Effector CD4-positive, alpha-beta T cell (primary cell): ENCODE results near the gene PGPEP1.
A peak's percentile ranks its signal among the peaks of the same experiment; 100 is the strongest.
"Not testable (repeated sequence)": the region's sequence is repeated elsewhere in the genome, so short reads cannot be mapped to it uniquely, and the experiment has no call there.

ENCODE experiments used
- DNase-seq: peaks from one replicate; pipeline ENCODE4 v3.0.0-alpha.2; 2020

Gene PGPEP1

DNA sequence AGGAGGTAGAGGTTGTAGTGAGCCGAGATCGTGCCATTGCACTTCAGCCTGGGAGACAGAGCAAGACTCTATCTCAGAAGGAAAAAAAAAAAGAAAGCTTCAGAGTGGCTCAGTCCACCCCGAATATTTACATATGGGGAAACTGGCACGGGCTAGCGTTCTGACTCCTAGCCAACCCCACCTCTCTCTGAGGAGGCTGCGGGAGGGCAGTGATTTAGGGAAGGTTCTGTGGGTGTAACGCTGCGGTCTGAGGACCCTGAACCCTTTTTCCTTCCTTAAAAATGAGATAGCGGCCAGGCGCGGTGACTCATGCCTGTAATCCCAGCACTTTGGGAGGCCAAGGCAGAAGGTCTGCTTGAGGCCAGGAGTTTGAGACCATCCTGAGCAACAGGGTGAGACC is 52.0 kb downstream of the PGPEP1 start:
- DNase-seq = no peak

DNA sequence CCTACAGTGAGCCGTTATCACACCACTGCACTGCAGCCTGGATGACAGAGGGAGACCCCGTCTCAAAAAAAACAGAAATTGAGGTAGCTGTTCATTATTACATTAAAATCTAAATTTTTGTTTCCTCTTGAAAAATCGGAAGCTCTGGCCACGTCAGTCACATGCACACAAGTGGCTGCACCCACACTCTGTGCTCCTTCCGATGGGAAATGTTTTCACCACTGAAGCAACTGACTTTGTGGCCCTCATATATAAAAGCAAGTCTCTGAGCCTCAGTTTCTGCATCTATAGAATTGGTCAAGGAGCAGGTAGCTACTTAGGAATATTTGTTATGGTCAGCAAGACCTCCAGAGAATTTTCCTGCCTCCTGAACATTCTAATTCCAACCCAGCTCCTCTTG is 52.5 kb downstream of the PGPEP1 start:
- DNase-seq = no peak

DNA sequence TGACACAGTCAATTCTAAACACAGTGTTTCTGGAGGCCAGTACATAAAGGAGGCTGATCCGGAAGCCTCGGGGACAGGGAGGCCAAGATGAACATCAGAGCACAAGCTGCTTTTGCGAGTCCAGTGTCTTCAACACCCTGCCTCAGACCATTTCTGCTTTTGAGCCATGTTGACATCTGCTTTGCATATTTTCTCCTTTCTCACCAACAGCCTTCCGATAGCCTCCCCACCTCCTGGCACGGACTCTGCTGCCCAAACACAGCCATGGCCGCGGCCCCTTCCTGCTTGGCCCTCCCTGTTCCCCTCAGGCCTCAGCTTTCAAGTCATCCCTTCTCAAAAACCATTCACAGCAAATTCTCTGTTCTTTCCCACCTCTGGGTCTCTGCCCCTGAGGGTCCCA is 53.4 kb downstream of the PGPEP1 start:
- DNase-seq = no peak

DNA sequence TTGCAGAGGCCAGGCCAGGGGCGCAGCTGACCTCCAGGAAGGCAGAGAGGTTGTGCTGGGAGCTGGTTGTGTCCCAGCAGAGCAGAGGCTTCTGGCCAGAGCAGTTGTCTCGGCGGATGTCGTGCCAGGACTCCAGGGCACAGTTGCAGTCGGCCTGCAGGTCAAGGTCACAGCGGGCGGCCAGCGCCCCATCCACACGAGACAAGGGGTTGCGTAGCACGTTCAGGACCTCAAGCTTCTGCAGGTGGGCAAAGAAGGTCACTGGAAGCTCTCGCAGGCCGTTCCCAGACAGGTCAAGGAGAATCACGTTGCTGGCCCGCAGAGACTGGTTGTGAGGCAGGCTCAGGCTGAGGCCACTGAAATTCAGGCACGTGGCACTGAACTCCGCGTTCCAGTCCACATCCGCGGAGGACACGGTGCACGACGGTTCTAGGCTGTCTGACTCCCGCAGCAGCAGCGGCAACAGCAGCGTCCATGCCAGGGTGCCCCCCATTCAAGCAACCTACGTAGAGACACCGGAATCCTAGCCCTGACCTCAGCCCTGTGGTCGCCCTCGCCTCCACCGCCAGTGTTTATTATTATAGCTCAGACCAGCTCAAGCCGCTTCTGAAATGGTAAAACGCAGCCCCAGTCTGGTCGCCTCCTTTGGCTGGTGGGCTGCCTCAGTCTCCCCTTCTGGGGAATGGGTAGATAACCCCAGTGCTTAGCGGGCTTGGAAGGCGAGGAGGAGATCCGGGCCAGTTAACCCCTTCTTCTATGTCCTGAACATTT is 56.3 kb downstream of the PGPEP1 start:
- DNase-seq = no peak

DNA sequence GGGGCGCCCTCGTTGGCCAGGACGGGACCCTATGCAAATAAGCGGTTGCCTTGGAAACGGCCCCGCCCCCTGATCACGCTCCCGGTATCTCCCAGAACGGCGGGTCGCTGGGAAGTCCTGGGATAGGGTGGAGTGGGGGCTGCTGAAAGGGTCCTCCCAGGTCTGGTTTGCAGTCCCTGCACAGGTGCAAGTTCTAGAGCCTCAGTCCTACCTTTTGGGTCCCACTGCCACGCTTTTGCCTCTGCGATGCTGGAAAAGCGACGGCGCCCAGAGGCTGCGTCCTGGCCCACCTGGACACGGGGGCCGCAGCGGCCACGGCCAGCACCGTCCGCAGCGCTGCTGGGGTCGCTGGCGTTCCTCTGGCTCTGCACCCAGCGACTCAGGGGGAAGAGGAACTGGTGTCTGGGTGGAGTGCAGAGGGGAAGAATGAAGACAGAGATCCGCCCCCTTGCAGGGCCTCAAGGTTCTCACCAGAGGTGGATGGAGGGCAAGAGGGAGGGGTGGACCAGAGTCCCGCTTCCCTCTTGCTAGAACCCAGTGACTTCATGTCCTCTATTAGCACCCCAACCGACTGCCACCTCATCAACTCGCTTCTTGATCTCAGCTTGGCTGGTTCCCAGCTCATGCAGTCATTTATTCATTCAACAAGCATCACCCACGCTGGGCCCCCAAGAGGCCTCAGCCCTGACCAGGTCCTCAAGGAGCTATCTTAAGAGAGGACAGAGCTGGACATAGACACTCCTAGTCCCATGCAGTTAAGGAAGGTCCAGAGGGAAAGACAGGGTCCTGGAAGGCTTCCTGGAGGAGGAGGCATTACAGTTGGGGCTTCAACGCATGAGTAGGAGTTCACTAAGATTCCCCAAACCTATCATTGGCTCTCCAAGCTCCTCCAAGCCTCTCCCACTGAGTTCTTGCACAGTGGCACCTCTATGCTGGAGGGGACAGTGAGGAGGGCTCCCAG is 57.1 kb downstream of the PGPEP1 start, which contains the start of gene LRRC25:
Gene LRRC25 (minus strand): TSS at position 381 of the 961 bp plus-strand sequence. CDS start 659 bp downstream, outside the sequence.
- no peak for DNase-seq

DNA sequence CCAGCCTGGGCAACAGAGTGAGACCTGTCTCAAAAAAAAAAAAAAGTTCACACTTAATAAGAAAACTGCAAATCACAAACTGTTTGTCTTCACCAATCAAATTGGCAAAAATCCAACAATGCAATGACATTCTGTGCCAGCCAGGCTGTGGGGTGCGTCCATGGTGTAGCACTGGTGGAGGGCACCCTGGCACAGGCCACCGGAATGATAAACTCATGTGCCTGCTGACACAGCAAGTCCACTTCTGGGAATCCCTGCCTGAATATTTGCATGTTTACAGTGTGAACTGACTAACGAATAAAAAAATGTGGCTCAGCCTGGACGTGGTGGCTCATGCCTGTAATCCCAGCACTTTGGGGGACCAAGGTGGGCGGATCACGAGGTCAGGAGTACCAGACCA is 58.6 kb downstream of the PGPEP1 start:
- no peak for DNase-seq

DNA sequence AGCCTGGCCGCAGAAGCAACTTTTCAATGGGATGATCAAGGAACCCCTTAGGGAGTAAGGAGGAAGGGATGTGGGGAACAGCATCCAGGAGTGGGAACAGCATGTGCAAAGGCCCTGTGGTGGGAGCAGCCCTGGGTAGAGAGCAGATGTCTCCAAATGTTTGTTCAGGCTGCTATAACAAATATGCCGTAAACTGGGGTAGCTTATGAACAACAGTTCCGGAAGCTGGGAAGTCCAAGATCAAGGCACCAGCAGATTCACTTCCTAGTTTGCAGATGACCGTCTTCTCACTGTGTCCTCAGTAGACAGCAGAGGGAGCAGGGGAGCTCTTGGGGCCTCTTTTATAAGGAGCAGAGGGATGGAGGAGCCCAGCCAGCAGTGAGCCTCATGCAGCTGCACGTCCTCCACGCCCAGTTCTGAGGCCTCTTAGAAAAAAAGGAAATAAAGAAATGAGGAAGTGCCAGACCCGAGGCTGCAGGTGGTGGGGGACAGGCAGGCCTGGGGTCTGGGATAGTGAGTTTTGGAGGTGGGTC is 61.2 kb downstream of the PGPEP1 start:
- no peak for DNase-seq

DNA sequence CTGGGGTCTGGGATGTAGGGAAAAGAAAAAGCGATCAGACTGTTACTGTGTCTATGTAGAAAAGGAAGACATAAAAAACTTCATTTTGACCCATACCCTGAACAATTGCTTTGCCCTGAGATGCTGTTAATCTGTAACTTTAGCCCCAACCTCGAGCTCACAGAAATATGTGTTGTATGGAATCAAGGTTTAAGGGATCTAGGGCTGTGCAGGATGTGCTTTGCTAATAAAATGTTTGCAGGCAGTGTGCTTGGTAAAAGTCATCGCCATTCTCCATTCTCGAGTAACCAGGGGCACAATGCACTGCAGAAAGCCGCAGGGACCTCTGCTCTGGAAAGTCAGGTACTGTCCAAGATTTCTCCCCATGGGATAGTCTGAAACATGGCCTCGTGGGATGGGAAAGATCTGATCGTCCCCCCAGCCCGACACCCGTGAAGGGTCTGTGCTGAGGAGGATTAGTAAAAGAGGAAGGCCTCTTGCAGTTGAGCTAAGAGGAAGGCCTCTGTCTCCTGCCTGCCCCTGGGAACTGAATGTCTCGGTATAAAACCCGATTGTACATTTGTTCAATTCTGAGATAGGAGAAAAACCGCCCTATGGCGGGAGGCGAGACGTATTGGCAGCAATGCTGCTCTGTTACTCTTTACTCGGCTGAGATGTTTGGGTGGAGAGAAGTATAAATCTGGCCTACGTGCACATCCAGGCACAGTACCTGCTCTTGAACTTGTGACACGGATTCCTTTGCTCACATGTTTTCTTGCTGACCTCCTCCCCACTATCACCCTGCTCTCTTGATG is 62.3 kb downstream of the PGPEP1 start:
- not testable (repeated sequence) for DNase-seq

DNA sequence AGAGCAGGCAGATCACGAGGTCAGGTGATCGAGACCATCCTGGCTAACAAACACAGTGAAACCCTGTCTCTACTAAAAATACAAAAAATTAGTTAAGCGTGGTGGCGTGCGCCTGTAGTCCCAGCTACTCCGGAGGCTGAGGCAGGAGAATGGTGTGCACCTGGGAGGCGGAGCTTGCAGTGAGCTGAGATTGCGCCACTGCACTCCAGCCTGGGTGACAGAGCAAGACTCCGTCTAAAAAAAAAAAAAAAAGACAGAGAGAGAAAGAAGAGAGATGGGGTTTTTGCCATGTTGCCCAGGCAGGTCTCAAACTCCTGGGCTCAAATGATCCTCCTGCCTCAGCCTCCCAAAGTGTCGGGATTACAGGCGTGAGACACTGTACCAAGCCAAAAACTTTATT is 65.4 kb downstream of the PGPEP1 start:
- not testable (repeated sequence) for DNase-seq

DNA sequence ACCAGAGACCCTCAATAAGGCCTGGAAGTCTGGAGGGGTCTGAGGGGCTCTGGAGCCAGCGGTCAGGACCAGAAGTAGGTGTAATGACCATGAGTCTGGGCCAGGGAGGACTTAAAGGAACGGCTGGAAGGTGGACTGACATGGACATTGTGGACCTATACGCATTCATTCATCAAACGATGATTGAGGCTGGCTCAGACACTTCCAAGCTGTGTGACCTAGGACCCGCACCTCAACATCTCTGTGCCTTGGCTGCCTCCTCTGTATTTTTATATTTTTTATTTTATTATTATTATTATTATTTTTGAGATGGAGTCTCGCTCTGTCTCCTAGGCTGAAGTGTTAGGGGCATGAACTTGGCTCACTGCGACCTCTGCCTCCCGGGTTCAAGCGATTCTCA is 66.4 kb downstream of the PGPEP1 start:
- DNase-seq = no peak

DNA sequence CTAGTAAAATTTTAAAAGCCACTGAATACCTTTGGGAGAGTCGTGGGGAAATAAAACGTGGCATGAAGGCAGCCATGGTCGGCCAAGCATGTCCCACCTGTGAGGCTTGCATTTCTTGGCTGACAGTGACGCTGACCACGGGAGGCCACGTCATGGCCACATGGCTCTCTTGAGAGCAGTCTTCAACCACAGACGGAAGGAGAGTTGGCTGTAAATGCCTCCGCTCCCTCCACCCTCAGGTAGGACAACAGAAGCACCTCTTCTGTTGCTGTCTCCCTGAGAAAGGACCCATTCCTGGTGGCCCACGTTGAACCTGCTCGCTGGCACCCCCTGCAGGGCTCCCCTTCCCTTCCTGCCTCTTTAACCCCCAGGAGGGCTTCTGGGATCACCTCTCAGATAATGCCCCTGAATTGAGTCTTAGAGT is 67.7 kb downstream of the PGPEP1 start:
- DNase-seq = no peak

DNA sequence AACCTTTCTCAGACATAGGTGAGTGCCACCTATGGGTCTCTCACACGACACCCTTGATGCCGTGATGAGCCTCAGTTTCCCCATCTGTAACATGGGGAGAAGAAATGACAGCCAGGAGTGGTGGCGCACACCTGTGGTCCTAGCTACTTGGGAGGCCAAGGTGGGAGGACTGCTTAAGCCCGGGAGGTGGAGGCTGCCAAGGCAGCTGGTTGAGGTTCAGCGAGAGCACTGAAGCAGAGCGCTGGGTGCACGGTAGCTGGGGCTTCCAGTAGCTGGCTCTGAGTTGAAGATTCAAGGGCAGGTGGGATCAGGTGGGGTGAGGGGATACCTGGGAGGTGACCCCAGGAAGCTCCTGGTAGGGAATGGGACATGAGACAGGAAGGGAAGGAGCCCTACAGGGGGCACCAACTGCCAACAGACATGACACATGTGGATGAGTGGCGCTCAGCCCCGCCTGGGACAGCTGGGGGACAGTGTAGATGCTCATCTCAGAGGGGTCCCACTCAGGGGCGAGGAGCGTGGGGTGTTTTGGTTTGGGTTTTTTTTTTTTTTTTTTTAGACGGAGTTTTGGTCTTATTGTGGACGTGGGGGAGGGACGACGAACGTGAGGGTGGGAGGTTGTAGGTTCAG is 72.3 kb downstream of the PGPEP1 start:
- no peak for DNase-seq

DNA sequence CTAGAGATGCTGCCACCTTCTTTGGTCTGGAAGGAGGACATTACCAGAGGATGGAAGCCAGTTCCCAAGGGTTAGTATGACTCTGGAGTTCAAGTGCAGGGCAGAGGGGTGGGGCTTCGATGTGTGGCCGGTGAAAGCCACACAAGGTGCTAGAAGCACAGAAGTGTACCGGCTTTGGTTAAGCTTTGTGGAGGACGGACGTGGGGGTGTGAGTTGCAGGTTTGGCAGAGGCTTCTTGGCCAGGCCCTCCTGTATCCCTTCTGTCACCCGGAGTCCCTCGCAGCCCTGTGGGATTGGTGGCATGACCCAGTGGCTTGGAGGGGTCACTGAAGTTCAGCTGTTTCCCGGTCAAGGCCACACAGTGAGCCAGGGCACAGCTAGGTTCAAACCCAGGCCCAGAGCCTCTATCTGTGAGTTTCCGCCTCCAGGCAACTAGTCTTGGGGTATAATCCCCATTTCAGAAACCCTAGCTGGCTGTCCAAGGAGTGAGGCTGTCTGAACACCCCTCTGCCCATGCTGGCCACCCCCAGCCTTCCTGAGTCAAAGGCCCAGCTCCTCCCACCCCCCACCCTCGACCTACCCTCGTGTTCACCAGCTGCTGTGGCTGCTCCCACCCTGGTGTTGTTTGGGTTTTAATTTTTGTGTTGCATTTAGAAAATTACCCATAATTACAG is 74.2 kb downstream of the PGPEP1 start:
- DNase-seq = no peak

DNA sequence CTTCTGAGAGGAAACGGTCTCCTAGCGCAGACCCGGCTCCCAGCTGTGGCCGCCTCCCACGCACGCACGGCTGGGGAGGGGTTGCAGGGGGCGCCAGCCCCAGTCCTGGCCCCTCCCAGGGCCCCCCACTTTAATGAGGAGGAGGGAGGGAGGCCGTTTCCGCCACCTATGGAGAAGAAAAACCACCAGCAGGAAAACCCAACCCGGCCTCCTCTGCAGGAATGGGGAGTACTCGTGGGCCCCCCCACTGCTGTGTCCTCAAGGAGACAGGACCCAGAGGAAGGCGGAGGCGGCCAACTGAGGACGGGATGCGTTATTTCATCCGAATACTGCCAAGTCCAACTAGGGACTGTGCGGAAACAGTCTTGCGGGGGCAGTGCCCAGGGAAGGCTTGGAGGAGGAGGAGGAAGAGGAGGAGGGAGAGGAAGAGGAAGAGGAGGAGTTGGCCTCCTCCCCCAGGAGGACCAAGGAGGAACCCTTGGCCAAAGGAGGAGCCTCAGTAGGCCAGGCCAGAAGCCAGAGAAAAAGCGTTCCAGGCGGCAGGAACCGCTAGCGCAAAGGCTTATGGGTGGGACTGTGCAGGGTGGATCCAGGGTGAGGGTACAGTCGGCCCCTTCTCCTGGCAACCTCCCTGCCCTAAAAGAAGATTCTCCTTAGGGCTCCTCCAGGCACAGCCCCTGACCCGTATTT is 74.9 kb downstream of the PGPEP1 start:
- no peak for DNase-seq

DNA sequence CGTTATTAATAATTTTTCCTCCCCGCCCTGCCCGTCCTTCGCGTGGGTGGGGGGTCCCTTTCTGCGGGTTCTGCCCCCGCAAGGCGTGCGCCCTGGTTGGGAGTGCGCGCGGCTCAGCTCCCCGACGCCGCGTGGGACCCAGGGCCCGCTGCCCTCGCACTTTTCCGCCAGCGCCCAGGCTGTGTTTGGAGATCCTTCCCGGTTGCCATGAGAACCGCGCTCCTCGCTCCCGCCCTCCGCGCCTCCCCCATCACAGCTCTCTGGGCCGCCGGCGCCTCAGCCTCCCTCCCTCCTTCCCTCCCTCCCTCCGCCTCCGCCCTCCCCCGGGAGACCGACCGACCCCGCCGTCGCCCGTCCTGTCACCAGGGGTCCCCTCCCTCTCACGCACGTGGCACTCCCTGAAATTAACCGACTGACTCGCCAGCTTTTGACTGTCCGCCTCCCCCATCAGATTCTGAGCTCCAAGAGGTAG is 76.4 kb downstream of the PGPEP1 start:
- DNase-seq = peak; percentile 56

DNA sequence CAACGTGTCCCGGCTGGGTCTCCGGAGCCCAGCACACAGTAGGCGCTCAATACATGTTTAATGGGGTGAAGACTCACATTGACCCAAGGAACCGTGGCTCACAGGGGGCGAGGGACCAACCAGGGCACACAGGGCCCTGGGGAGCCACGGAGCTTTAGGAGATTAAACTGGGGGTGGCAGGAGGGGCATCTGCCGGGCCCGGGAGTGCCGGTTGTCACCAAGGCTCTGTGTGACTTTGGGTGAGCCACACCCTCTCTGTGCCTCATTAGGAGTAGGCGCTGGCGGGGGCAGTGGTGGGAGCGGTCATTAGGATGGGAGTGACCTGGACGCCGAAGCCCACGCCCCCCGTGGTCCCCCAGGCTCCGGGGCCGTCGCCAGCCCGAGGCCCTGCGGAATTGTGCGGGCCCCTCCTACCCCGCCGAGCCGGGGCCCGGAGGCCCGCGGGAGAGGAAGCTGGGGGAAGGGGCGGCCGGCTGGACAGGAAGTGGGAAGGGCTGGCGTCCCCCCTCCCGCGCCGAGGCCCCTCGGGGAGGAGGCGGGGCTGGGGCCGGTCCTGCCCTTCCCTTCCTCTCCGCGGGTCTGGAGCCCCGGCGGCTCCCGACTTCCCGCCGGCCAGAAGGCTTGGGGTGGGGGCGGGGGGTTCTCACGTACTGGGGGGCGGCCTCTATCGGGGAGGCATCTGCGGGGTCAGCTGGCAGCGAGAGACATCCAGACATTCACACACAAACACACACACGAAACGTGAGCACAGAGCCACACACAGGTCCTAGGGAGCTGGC is 77.0 kb downstream of the PGPEP1 start:
- no peak for DNase-seq

DNA sequence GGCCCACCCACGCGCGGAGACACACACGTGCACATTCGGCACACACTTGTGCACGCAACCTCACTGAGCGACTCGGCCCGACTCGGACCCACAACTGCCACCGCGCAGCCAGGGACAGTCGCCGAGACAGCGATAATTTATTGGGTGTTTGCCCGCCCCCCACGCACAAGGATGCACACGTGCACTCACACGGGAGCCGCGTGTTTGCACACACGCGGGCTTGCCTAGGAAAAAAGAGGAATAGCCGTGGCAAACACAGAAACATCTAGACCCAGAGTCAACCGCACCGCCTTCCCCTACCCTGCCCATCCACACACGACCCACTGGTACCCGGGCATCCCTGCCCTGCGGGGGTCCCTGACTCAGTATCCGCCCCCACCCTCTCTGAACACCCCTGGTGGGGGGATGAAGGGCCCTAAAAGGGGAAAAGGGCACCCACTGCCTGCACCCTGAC is 77.7 kb downstream of the PGPEP1 start:
- DNase-seq = no peak

DNA sequence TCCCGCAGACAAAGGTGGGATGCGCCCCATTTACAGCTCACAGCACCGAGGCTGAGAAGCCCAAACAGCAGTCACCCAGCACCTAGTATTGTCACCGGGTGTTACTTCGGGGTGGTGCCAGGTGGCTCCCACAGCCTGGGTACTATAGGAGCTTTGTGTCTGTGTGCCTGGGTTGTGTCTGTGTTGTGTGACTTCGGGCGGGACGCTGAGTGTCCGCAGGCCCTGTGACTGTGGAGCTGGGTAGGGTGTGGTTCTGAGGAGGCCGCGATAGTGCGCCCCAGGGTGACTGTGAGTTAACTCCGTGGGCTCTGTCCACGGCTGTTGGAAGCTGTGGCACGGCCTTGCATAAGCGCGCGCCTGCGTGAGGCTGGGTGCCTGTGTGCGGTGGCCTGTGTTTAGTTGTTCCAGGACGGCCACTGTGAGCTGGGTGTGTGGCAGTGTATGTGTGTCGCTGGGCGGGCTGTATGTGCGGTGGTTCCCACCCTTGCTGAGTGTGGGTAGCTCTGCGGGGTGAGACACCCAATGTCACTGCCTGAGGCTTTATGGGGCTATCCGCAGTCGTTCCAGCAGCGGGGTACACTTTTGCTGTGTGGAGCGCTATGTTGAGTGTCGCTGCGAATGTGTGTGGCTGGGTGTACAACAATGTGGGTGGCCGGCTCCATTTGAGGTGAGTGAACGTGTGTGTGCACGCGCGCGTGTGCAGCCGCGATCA is 78.2 kb downstream of the PGPEP1 start:
- peak; percentile 35 for DNase-seq

DNA sequence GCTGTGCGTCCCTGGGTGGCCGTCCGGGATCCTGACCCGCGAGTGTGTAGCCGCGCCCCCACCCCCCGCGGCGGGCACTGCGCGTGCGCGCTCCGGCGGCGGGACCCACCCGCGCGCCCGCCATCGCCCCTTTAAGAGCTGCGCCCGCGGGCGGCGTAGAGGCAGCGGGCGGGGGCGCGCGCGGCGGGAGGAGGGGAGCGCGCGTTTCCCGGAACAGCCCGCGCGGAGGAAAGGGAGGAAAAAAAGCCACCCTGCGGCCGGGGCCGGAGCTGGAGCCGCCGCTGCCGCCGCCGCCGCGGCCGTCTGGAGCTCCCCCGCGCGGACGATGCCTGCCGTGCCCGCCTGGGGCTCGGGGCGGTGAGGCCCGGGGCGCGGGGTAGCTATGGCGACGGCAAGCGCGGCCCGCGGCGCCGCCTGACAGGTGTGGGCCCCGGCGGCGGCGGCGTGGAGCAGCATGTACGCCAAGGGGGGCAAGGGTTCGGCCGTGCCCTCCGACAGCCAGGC is 78.8 kb downstream of the PGPEP1 start, which contains the start of gene SSBP4:
Gene SSBP4 (plus strand): TSS at position 204 of the 504 bp plus-strand sequence. CDS start 251 bp downstream, at position 455.
- peak; percentile 62 for DNase-seq
